HepG2 (cell line): ENCODE measurements around the gene IL1R1. TPM values are rescaled to one million over a fixed set of nuclear protein-coding genes. Genes with fewer than 3 reads are reported as not detected.

Experiments used
- GTF3A ChIP-seq: sonication (generic); formaldehyde crosslinking; conservative IDR thresholded peaks from 2 replicates; pipeline ENCODE4 v1.4.0; 2020; ENCODE audit warnings: mild to moderate bottlenecking, missing genetic modification reagents
- NR3C1 ChIP-seq: sonication (generic); formaldehyde crosslinking; IDR thresholded peaks from 2 replicates; pipeline ENCODE4 v1.4.0; 2020; ENCODE audit warnings: missing genetic modification reagents
- POGZ ChIP-seq: sonication (generic); formaldehyde crosslinking; IDR thresholded peaks from 2 replicates; pipeline ENCODE4 v1.4.0; 2020; ENCODE audit warnings: mild to moderate bottlenecking, missing genetic modification reagents
- TBL1XR1 ChIP-seq: fragments of 150-350 bp; IDR thresholded peaks from 2 replicates; pipeline ENCODE4 v1.6.1; 2014; ENCODE audit warnings: borderline replicate concordance, low read length; ENCODE audit not compliant: partially characterized antibody
- polyA plus RNA-seq, 8 experiments: library from polyadenylated mRNA; depleted of rRNA in 3 of 8; stranded (reverse) in 7 of 8; unstranded in 1 of 8; fragments of >200 nt; fragmentation: Illumina TruSeq in 4 of 8; extraction: Trizol in 4 of 8; gene quantifications; 2 replicates each; pipeline versions ENCODE4 v1.2.1 to v1.2.3, GENCODE V29; 2011 to 2016; ENCODE audit warnings: low read depth in 4 of 8, missing spikeins in 1 of 8, mixed read lengths in 1 of 8; ENCODE audit not compliant: insufficient read depth in 1 of 8
- total RNA-seq, 5 experiments: library from RNA; depleted of rRNA; stranded (reverse); fragments of >200 nt; fragmentation: Illumina TruSeq; extraction: Trizol; gene quantifications; 2 replicates each; pipeline ENCODE4 v1.2.3, GENCODE V29; 2016; ENCODE audit warnings: low read depth in 1 of 5
- TF ChIP-seq, protein P1 (sequence below): sonication (generic); formaldehyde crosslinking; IDR thresholded peaks from 2 replicates; pipeline ENCODE4 v1.5.0; 2020; ENCODE audit warnings: mild to moderate bottlenecking, missing genetic modification reagents, borderline replicate concordance
- TF ChIP-seq, protein P2 (sequence below): sonication (generic); formaldehyde crosslinking; IDR thresholded peaks from 2 replicates; pipeline ENCODE4 v1.4.0; 2020; ENCODE audit warnings: low read depth, missing genetic modification reagents
- TF ChIP-seq, protein P3 (sequence below): sonication (generic); formaldehyde crosslinking; IDR thresholded peaks from 2 replicates; pipeline ENCODE4 v1.4.0; 2020; ENCODE audit warnings: missing genetic modification reagents
- TF ChIP-seq, protein P4 (sequence below): sonication (generic); formaldehyde crosslinking; IDR thresholded peaks from 2 replicates; pipeline ENCODE4 v1.4.0; 2020; ENCODE audit warnings: low read depth, mild to moderate bottlenecking, missing genetic modification reagents

IL1R1 gene
- total and polyA plus RNA-seq, 2 of the 13 experiments (the other 11 are each of a cell fraction or from before 2014, with no cell fraction given) = 38.0 to 93.1 TPM

DNA sequence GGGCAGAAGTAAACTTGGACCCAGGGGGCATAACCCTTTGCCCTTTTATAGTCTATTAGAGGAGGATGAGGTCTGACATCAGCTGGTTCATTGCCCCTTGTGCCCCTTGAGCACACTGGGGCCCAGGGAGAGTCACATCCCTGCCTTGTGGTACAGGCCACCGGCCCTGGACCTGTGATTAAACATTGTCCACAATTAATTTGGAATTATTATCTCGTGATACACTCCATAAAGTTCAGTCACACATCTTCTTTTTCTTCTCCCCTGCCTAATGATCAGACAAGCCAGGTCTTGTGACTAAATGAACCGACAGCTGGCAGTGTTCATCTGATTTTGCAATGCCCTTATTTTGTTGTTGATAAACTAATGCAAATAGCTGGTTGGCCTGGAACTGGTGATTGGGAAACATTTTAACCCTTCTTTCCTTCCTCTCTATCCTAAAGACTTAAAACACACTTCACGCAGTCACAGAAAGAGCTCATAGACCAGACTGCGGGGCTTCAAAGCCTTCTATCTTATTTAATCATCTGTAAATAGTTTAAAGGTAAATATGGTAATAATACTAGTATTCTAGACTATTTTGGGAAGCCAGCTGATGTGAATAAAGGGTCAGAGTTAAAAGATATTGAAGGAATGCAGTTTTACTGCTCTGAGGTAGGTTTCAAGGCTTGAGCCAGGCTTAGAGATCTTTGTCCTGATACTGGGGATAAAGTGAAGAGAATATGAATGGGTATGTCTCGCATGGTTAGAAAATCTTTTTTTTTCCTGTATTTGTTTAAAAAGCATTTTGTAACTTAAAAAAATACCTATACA is 13.4 kb downstream of the IL1R1 start (continued):
- TF ChIP-seq, protein P1, sequence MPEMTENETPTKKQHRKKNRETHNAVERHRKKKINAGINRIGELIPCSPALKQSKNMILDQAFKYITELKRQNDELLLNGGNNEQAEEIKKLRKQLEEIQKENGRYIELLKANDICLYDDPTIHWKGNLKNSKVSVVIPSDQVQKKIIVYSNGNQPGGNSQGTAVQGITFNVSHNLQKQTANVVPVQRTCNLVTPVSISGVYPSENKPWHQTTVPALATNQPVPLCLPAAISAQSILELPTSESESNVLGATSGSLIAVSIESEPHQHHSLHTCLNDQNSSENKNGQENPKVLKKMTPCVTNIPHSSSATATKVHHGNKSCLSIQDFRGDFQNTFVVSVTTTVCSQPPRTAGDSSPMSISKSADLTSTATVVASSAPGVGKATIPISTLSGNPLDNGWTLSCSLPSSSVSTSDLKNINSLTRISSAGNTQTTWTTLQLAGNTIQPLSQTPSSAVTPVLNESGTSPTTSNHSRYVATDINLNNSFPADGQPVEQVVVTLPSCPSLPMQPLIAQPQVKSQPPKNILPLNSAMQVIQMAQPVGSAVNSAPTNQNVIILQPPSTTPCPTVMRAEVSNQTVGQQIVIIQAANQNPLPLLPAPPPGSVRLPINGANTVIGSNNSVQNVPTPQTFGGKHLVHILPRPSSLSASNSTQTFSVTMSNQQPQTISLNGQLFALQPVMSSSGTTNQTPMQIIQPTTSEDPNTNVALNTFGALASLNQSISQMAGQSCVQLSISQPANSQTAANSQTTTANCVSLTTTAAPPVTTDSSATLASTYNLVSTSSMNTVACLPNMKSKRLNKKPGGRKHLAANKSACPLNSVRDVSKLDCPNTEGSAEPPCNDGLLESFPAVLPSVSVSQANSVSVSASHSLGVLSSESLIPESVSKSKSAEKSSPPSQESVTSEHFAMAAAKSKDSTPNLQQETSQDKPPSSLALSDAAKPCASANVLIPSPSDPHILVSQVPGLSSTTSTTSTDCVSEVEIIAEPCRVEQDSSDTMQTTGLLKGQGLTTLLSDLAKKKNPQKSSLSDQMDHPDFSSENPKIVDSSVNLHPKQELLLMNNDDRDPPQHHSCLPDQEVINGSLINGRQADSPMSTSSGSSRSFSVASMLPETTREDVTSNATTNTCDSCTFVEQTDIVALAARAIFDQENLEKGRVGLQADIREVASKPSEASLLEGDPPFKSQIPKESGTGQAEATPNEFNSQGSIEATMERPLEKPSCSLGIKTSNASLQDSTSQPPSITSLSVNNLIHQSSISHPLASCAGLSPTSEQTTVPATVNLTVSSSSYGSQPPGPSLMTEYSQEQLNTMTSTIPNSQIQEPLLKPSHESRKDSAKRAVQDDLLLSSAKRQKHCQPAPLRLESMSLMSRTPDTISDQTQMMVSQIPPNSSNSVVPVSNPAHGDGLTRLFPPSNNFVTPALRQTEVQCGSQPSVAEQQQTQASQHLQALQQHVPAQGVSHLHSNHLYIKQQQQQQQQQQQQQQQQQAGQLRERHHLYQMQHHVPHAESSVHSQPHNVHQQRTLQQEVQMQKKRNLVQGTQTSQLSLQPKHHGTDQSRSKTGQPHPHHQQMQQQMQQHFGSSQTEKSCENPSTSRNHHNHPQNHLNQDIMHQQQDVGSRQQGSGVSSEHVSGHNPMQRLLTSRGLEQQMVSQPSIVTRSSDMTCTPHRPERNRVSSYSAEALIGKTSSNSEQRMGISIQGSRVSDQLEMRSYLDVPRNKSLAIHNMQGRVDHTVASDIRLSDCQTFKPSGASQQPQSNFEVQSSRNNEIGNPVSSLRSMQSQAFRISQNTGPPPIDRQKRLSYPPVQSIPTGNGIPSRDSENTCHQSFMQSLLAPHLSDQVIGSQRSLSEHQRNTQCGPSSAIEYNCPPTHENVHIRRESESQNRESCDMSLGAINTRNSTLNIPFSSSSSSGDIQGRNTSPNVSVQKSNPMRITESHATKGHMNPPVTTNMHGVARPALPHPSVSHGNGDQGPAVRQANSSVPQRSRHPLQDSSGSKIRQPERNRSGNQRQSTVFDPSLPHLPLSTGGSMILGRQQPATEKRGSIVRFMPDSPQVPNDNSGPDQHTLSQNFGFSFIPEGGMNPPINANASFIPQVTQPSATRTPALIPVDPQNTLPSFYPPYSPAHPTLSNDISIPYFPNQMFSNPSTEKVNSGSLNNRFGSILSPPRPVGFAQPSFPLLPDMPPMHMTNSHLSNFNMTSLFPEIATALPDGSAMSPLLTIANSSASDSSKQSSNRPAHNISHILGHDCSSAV (CRISPR knock-in tag) = no peak
- TF ChIP-seq POGZ = peak; percentile 77
- TF ChIP-seq, protein P2, sequence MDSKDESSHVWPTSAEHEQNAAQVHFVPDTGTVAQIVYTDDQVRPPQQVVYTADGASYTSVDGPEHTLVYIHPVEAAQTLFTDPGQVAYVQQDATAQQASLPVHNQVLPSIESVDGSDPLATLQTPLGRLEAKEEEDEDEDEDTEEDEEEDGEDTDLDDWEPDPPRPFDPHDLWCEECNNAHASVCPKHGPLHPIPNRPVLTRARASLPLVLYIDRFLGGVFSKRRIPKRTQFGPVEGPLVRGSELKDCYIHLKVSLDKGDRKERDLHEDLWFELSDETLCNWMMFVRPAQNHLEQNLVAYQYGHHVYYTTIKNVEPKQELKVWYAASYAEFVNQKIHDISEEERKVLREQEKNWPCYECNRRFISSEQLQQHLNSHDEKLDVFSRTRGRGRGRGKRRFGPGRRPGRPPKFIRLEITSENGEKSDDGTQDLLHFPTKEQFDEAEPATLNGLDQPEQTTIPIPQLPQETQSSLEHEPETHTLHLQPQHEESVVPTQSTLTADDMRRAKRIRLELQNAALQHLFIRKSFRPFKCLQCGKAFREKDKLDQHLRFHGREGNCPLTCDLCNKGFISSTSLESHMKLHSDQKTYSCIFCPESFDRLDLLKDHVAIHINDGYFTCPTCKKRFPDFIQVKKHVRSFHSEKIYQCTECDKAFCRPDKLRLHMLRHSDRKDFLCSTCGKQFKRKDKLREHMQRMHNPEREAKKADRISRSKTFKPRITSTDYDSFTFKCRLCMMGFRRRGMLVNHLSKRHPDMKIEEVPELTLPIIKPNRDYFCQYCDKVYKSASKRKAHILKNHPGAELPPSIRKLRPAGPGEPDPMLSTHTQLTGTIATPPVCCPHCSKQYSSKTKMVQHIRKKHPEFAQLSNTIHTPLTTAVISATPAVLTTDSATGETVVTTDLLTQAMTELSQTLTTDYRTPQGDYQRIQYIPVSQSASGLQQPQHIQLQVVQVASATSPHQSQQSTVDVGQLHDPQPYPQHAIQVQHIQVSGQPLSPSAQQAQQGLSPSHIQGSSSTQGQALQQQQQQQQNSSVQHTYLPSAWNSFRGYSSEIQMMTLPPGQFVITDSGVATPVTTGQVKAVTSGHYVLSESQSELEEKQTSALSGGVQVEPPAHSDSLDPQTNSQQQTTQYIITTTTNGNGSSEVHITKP = peak; percentile 66
- TF ChIP-seq, protein P3, sequence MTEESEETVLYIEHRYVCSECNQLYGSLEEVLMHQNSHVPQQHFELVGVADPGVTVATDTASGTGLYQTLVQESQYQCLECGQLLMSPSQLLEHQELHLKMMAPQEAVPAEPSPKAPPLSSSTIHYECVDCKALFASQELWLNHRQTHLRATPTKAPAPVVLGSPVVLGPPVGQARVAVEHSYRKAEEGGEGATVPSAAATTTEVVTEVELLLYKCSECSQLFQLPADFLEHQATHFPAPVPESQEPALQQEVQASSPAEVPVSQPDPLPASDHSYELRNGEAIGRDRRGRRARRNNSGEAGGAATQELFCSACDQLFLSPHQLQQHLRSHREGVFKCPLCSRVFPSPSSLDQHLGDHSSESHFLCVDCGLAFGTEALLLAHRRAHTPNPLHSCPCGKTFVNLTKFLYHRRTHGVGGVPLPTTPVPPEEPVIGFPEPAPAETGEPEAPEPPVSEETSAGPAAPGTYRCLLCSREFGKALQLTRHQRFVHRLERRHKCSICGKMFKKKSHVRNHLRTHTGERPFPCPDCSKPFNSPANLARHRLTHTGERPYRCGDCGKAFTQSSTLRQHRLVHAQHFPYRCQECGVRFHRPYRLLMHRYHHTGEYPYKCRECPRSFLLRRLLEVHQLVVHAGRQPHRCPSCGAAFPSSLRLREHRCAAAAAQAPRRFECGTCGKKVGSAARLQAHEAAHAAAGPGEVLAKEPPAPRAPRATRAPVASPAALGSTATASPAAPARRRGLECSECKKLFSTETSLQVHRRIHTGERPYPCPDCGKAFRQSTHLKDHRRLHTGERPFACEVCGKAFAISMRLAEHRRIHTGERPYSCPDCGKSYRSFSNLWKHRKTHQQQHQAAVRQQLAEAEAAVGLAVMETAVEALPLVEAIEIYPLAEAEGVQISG (CRISPR knock-in tag) = peak; percentile 73
- no peak for TF ChIP-seq GTF3A
- no peak for TF ChIP-seq NR3C1 (CRISPR knock-in tag)
- TF ChIP-seq, protein P4, sequence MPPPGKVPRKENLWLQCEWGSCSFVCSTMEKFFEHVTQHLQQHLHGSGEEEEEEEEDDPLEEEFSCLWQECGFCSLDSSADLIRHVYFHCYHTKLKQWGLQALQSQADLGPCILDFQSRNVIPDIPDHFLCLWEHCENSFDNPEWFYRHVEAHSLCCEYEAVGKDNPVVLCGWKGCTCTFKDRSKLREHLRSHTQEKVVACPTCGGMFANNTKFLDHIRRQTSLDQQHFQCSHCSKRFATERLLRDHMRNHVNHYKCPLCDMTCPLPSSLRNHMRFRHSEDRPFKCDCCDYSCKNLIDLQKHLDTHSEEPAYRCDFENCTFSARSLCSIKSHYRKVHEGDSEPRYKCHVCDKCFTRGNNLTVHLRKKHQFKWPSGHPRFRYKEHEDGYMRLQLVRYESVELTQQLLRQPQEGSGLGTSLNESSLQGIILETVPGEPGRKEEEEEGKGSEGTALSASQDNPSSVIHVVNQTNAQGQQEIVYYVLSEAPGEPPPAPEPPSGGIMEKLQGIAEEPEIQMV (CRISPR knock-in tag) = no peak
- TF ChIP-seq TBL1XR1 = peak; percentile 94
